Memory B cell (primary cell): ENCODE data around the gene TUB.

Source experiments
- ATAC-seq: fragments of 150-1000 bp; cut with Tn5 transposase; 2 replicates; pipeline ENCODE4 v1.10.0; 2021; ENCODE audit warnings: low read depth, mild to moderate bottlenecking, moderate library complexity
- DNase-seq, 2 donors: peaks; one replicate each; pipeline ENCODE4 v3.0.0; 2022; ENCODE audit warnings: low spot score in 2 of 2
- H3K27ac Mint-ChIP-seq: one replicate; pipeline ENCODE4 v1.8.0; 2022; ENCODE audit warnings: mild to moderate bottlenecking, moderate library complexity, mixed read lengths
- H3K27me3 Mint-ChIP-seq: one replicate; pipeline ENCODE4 v1.8.0; 2022; ENCODE audit warnings: mixed read lengths
- H3K36me3 Mint-ChIP-seq: one replicate; pipeline ENCODE4 v1.8.0; 2022; ENCODE audit warnings: mild to moderate bottlenecking, mixed read lengths
- H3K4me1 Mint-ChIP-seq: one replicate; pipeline ENCODE4 v1.8.0; 2022; ENCODE audit warnings: mixed read lengths
- H3K4me3 Mint-ChIP-seq: one replicate; pipeline ENCODE4 v1.8.0; 2022; ENCODE audit warnings: mild to moderate bottlenecking, moderate library complexity, mixed read lengths
- H3K9me3 Mint-ChIP-seq: one replicate; pipeline ENCODE4 v1.8.0; 2022; ENCODE audit warnings: mixed read lengths

The TUB gene

DNA sequence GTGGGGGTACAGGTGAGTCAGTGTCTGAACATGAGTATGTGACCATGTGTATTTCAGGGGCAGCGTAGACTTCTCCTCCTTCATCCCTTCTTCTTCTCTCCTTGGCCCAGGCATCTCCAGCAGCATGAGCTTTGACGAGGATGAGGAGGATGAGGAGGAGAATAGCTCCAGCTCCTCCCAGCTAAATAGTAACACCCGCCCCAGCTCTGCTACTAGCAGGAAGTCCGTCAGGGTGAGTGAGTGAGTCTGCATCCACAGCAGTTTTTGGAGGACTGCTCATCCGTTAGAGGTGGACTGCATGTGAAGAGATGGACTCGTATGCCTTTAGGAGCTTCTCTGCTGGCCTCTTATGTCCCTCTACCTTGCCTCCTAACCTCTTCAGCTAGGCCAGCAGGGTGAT, 15.6 kb downstream of the TUB start:
- Mint-ChIP-seq H3K36me3 (no peaks in the 10 kb centered on the region), H3K9me3 (no peaks in the 10 kb centered on the region), H3K27me3 (no peaks in the 10 kb centered on the region), H3K4me3 (no peak overlapping the region), H3K4me1 (peaks cover 6% of the 10 kb centered on the region), H3K27ac (no peak overlapping the region)
- ATAC-seq (no peak), DNase-seq (no peak)

DNA sequence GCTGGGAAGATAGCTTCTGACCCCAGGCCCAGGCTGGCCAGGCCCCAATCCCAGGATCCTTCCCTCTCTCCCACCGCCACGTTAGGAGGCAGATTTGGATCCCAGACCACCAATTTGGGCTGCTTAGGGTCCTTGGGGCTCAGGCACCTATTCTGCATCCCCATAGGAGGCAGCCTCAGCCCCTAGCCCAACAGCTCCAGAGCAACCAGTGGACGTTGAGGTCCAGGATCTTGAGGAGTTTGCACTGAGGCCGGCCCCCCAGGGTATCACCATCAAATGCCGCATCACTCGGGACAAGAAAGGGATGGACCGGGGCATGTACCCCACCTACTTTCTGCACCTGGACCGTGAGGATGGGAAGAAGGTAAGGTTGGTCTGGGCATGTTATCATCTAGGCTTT, 16.1 kb downstream of the TUB start:
- ATAC-seq = no peak
- Mint-ChIP-seq H3K36me3 (no peaks in the 10 kb centered on the region), H3K4me3 (no peak overlapping the region), H3K9me3 (no peaks in the 10 kb centered on the region), H3K27me3 (no peaks in the 10 kb centered on the region), H3K4me1 (peaks cover 6% of the 10 kb centered on the region), H3K27ac (no peak overlapping the region)
- DNase-seq = no peak

DNA sequence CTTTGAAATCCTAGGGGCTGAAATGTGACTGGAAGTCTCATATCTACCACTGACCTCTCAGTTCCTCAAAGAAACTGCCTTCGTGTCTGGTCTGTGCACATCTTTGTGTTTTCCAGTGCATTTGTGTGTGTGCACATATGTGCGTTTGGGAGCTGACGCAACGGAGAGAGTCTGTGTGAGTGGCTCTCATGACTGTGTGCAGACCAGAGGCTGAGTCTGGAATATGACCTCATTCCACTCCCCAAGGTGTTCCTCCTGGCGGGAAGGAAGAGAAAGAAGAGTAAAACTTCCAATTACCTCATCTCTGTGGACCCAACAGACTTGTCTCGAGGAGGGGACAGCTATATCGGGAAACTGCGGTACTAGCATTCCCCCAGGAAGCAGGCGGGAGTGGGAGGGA, 16.5 kb downstream of the TUB start:
- Mint-ChIP-seq H3K4me3 (no peak overlapping the region), H3K9me3 (no peaks in the 10 kb centered on the region), H3K4me1 (peaks cover 6% of the 10 kb centered on the region), H3K27me3 (no peaks in the 10 kb centered on the region), H3K36me3 (no peaks in the 10 kb centered on the region), H3K27ac (no peak overlapping the region)
- no peak for ATAC-seq
- no peak for DNase-seq

DNA sequence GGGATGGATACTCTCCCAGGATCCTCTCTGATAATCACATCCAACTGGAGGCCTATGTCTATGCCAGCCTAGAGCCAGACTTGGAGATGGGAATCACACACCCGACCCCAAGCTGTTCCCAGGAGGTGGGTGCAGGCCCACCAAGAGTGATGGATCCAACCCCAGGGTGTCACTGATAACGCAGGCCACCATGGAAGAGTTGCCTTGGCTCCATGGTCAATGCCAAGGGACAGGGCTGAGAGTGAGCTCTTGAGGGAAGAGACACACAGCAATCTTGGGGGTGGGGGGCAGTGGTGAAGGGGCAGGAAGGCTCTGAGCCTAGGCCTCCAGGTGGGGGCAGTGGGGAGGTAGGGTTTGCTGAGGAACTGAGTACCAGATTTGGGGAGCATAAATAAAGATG, 16.9 kb downstream of the TUB start:
- peaks cover 2% of the 10 kb centered on the region for H3K4me1 Mint-ChIP-seq
- no peak overlapping the region for H3K4me3 Mint-ChIP-seq
- H3K27ac Mint-ChIP-seq = no peak overlapping the region
- ATAC-seq (no peak), DNase-seq (no peak)
- H3K9me3 Mint-ChIP-seq = no peaks in the 10 kb centered on the region
- no peaks in the 10 kb centered on the region for H3K36me3 Mint-ChIP-seq
- H3K27me3 Mint-ChIP-seq = no peaks in the 10 kb centered on the region

DNA sequence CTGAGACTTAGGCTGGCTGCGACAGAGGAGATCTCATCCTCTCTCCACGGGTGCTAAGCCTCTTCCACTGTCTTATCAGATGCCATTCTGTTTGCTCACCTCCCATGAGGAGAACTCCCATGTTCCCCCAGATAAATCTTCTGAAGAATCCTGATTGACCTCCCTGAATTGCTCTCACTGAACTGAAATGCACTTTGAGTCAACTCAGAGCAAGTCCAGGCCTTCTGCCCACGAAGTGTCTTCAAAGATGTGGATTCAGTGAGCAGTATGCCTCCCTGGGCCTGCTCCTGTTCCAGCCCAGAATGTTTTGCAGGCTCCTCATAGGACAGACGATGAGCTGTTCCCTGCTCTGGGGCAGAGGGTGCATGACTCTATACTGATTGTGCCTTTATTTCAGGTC, 17.4 kb downstream of the TUB start:
- Mint-ChIP-seq H3K36me3 (no peaks in the 10 kb centered on the region), H3K4me3 (no peak overlapping the region), H3K9me3 (no peaks in the 10 kb centered on the region), H3K27me3 (no peaks in the 10 kb centered on the region), H3K27ac (no peak overlapping the region), H3K4me1 (peaks cover 2% of the 10 kb centered on the region)
- no peak for DNase-seq
- ATAC-seq = no peak

DNA sequence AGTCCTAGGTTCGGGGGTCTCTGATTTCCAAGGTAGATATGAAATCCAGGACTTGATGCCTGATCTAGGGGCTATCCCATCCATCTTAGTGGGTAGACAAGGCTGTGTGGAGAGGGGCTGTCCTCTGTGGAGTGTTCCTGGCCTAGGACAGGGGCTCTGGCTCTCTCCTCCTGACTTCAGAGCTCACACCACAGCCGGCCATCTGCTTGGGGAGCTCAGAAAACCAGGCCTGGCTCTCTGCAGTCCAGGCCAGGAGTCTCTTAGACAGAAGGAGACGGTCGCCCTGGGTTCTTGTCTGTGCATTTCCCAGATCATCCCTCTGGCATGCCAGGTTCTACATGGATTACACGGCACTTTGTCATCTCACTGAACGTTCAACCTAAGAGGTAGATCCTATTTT, 17.9 kb downstream of the TUB start:
- Mint-ChIP-seq H3K4me3 (no peak overlapping the region), H3K9me3 (no peaks in the 10 kb centered on the region), H3K27ac (no peak overlapping the region), H3K36me3 (no peaks in the 10 kb centered on the region), H3K4me1 (peaks cover 2% of the 10 kb centered on the region), H3K27me3 (no peaks in the 10 kb centered on the region)
- no peak for DNase-seq
- no peak for ATAC-seq

DNA sequence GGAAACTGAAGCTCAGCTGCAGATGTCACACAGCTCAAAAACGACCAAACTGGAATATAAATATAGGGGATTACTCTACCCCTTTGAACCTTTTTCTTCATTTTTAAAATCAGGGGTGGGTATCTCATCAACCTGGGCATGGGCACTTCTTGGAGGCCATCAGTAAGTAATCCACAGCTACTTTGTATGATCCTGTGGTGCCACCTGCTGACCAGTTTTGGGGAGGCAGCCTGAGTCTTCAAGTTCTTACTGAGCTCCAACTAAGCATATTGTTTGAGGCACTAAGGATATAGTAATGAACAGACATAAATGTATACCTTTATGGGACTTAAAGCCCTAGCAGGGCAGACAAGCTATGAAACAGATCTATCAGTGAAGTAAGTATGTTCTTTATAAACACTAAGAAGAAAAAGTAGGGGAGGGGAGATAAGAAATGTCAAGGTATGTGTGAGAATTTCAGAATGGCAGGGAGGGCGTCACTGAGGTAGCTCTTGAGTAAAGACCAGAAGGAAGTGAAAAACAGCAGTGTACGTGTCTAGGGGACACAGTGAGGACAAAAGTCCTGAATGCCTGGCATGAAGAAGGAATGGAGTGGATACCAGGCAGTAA, 18.4 kb downstream of the TUB start:
- H3K4me3 Mint-ChIP-seq = no peak overlapping the region
- no peak overlapping the region for H3K27ac Mint-ChIP-seq
- no peaks in the 10 kb centered on the region for H3K9me3 Mint-ChIP-seq
- H3K27me3 Mint-ChIP-seq = no peaks in the 10 kb centered on the region
- peak; percentile 45 to 68 for DNase-seq
- ATAC-seq = peak; percentile 63
- H3K36me3 Mint-ChIP-seq = peaks cover 3% of the 10 kb centered on the region
- H3K4me1 Mint-ChIP-seq = peaks cover 2% of the 10 kb centered on the region

DNA sequence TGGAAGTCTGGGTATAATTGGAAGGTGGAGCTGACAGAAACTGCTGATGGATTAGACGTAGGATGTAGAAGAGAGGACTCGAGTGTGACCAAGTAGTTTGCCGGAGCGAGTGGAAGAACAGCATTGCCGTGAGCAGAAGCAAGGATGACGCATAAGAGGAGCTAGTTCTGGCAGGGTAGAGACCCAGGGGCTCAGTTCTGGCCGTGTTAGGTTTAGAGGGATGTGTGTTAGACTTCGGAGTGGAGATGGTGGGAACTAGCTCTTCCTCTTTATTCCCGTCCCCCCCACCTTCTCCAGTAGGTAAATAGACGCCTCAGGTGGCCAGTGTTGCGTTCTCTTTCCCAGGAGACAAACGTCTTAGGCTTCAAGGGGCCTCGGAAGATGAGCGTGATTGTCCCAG, 19.1 kb downstream of the TUB start:
- H3K4me3 Mint-ChIP-seq = no peak overlapping the region

DNA sequence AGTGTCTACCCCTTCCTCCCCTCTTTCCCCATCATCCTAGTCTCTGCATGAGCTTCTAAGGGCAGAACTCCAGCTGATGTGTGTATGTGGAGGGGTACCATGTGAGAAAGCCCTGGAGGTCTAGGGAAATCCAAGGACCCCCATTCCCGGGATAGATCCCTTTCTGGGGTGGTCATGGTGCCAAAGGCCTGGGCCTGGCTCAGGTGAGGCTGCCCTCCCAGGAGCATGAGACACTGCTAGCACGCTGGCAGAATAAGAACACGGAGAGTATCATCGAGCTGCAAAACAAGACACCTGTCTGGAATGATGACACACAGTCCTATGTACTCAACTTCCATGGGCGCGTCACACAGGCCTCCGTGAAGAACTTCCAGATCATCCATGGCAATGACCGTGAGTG, 19.6 kb downstream of the TUB start:
- no peak overlapping the region for H3K27ac Mint-ChIP-seq
- H3K9me3 Mint-ChIP-seq = no peaks in the 10 kb centered on the region
- peaks cover 3% of the 10 kb centered on the region for H3K36me3 Mint-ChIP-seq
- no peak for DNase-seq
- no peaks in the 10 kb centered on the region for H3K27me3 Mint-ChIP-seq
- no peak for ATAC-seq
- H3K4me3 Mint-ChIP-seq = no peak overlapping the region
- no peaks in the 10 kb centered on the region for H3K4me1 Mint-ChIP-seq

More for the DNA sequence above, 19.1 kb downstream of the TUB start:
- no peaks in the 10 kb centered on the region for H3K9me3 Mint-ChIP-seq
- no peaks in the 10 kb centered on the region for H3K27me3 Mint-ChIP-seq
- ATAC-seq = no peak
- H3K4me1 Mint-ChIP-seq = peaks cover 2% of the 10 kb centered on the region
- H3K36me3 Mint-ChIP-seq = peaks cover 3% of the 10 kb centered on the region
- DNase-seq = no peak
- no peak overlapping the region for H3K27ac Mint-ChIP-seq

DNA sequence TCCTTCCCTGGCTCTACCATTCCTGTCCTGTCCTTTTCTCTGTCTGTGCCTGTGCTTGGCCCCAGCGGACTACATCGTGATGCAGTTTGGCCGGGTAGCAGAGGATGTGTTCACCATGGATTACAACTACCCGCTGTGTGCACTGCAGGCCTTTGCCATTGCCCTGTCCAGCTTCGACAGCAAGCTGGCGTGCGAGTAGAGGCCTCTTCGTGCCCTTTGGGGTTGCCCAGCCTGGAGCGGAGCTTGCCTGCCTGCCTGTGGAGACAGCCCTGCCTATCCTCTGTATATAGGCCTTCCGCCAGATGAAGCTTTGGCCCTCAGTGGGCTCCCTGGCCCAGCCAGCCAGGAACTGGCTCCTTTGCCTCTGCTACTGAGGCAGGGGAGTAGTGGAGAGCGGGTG, 20.4 kb downstream of the TUB start:
- ATAC-seq (no peak), DNase-seq (no peak)
- Mint-ChIP-seq H3K36me3 (peaks cover 7% of the 10 kb centered on the region), H3K9me3 (no peaks in the 10 kb centered on the region), H3K4me3 (no peak overlapping the region), H3K4me1 (no peaks in the 10 kb centered on the region), H3K27ac (no peak overlapping the region), H3K27me3 (no peaks in the 10 kb centered on the region)

DNA sequence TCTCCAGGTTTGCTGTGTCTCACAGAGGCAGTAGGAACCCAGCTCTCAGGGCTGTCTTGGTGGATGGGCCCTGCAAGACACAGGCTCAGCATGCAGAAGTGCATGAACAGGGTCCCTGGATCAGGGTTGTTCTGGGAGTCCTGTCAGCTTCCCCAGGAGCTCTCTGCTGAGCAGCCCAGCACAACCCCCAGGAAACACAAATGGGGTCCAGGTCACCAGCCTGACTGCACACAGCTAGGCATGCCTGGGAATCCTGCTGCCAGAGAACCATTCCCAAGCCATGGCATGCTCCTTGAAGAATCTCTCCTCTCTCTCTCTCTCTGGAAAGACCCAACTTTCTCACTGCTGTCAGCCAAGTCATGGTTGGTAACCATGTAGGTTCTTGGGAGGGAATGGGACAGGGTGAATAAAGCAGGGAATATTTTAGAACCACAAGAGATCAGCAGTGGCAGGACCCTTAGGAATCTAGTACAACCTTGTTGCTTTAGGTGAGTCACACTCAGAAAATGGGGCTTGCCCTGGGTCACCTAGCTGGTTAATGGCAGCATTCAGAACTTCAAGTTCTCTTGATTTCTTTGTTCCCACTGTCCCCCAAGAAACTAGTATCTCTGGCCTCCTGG, 21.4 kb downstream of the TUB start:
- Mint-ChIP-seq H3K4me1 (no peaks in the 10 kb centered on the region), H3K27ac (no peak overlapping the region), H3K27me3 (no peaks in the 10 kb centered on the region), H3K9me3 (no peaks in the 10 kb centered on the region), H3K4me3 (no peak overlapping the region), H3K36me3 (peaks cover 8% of the 10 kb centered on the region)
- ATAC-seq (no peak), DNase-seq (no peak)

DNA sequence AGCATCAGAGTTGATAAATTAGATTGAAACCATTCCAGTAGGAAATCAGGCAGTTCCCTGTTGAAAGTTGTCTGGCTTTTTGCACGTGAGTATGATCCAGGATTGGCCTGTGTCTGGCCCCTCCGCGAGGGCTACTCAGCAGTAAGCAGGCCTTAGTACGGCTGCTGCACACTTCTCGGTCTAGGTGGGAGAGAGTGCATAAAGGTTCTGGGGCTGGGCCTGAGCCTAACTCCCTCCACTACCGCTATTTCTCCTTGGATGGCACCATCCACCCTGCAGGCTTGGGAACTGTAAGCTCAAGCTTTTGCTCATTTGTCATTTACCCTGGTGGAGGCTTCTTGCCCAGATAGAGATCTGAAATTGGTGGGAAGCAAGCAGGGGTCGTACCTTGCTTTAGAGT, 22.0 kb downstream of the TUB start:
- peaks cover 8% of the 10 kb centered on the region for H3K36me3 Mint-ChIP-seq
- no peaks in the 10 kb centered on the region for H3K9me3 Mint-ChIP-seq
- no peaks in the 10 kb centered on the region for H3K27me3 Mint-ChIP-seq
- ATAC-seq = no peak
- no peak overlapping the region for H3K4me3 Mint-ChIP-seq
- no peak overlapping the region for H3K27ac Mint-ChIP-seq
- H3K4me1 Mint-ChIP-seq = no peaks in the 10 kb centered on the region
- DNase-seq = no peak

DNA sequence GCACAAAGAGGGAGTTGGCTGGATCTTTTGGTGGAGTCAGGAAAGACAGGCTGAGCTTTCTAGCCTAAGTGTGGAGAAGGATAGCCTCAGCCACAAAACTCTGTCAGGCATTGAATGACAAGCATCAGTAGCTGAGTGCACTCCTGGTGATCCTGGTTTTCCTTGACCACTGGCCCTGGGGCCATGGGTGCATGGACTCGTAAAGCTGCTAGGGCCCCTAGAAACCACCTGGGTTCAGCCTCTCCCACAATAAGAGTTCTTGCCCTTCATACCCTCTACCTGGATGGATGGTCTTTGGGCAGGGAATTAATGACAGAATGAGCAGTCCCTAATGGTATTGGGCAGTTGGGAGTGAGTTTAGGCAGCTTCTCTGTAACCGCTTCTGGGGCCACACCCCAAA, 22.9 kb downstream of the TUB start:
- no peaks in the 10 kb centered on the region for H3K9me3 Mint-ChIP-seq
- ATAC-seq (no peak), DNase-seq (no peak)
- peaks cover 12% of the 10 kb centered on the region for H3K36me3 Mint-ChIP-seq
- no peak overlapping the region for H3K27ac Mint-ChIP-seq
- no peaks in the 10 kb centered on the region for H3K27me3 Mint-ChIP-seq
- H3K4me3 Mint-ChIP-seq = no peak overlapping the region
- H3K4me1 Mint-ChIP-seq = no peaks in the 10 kb centered on the region

DNA sequence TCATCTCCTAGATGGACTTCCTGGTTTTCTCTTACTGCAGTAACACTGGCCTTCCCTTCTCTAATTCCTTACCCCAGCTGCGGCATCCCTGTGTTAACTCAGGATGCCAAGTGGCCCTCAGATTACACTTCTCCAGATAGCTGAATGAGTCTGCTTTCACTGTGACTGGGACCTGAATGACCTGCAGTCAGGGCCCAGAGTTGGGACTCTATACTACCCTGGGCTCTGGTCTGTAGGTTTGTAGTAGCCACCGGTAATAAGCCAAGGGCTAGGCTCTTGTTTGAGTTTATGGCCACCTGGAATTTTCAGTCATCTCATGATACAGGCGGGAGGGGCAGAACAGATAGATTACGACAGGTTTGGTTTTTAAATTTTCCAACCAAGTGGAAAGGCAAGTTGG, 24.1 kb downstream of the TUB start:
- ATAC-seq = no peak
- peaks cover 21% of the 10 kb centered on the region for H3K36me3 Mint-ChIP-seq
- no peaks in the 10 kb centered on the region for H3K9me3 Mint-ChIP-seq
- DNase-seq = no peak
- H3K4me1 Mint-ChIP-seq = no peaks in the 10 kb centered on the region
- H3K27me3 Mint-ChIP-seq = no peaks in the 10 kb centered on the region
- no peak overlapping the region for H3K4me3 Mint-ChIP-seq
- H3K27ac Mint-ChIP-seq = no peak overlapping the region

DNA sequence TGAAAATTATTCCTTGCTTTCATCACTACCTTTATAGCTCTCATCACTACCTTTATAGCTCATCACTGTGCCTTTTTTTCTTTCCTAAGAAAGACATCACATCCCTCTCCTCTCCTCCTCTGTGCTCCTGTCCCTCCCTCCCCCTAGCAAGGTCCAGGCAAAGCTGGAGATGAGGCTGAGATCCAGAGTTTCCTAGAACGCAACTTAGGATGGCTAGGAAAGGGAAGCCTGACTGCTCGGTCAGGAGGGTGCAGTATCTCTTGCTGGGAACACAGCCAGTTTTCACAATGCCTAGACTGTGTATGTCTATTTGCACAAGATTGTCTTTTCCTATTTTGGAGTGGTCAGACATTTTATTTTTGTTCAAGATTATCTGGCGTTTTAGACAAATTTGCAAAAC, 24.7 kb downstream of the TUB start:
- H3K27me3 Mint-ChIP-seq = no peaks in the 10 kb centered on the region

More for the DNA sequence above, 24.7 kb downstream of the TUB start:
- ATAC-seq = no peak
- no peaks in the 10 kb centered on the region for H3K4me1 Mint-ChIP-seq
- H3K27ac Mint-ChIP-seq = no peak overlapping the region
- DNase-seq = no peak
- H3K4me3 Mint-ChIP-seq = no peak overlapping the region
- no peaks in the 10 kb centered on the region for H3K9me3 Mint-ChIP-seq
- H3K36me3 Mint-ChIP-seq = peaks cover 25% of the 10 kb centered on the region
